H1 (cell line): ENCODE results near the gene RBFOX1. TPM values are rescaled to one million over a fixed set of nuclear protein-coding genes. Genes with fewer than 3 reads are reported as not detected.

Experiments
- CTCF ChIA-PET: fragments of 300-600 bp; sonication (Branson Sonifier 250); formaldehyde crosslinking; loops from one replicate; lab custom pipeline; 2021; ENCODE audit not compliant: partially characterized antibody; lab: Charles Lee
- POLR2A ChIA-PET: fragments of 300-600 bp; sonication (Branson Sonifier 250); formaldehyde crosslinking; loops from one replicate; lab custom pipeline; 2021; ENCODE audit warnings: inconsistent platforms; ENCODE audit not compliant: partially characterized antibody; lab: Charles Lee
- DNase-seq, 2 experiments: peaks; one replicate each; pipeline versions ENCODE4 v3.0.0 to v3.0.0-alpha.2; 2010 to 2022; ENCODE audit warnings: low spot score in 2 of 2, low read depth in 1 of 2, mixed read lengths in 1 of 2
- FAIRE-seq: peaks from 2 replicates; lab custom pipeline; 2011; peaks lifted over from hg19 to GRCh38; lab: Jason Lieb, UNC
- H2AFZ ChIP-seq: 2 replicates; pipeline ENCODE4 v1.8.1; 2012; ENCODE audit warnings: low read length, inconsistent platforms
- H2AK5ac ChIP-seq: 2 replicates; pipeline ENCODE4 v1.6.1; 2013; ENCODE audit warnings: low read depth, low read length
- H2BK120ac ChIP-seq: replicated peaks from 2 replicates; pipeline ENCODE3; 2013; ENCODE audit warnings: low read depth, low read length, inconsistent platforms
- H2BK12ac ChIP-seq: 2 replicates; pipeline ENCODE4 v1.6.1; 2013; ENCODE audit warnings: low read depth, low read length
- H2BK15ac ChIP-seq: 2 replicates; pipeline ENCODE4 v1.6.1; 2013; ENCODE audit warnings: low read length
- H2BK20ac ChIP-seq: 2 replicates; pipeline ENCODE4 v1.6.1; 2013; ENCODE audit warnings: low read length
- H2BK5ac ChIP-seq: 2 replicates; pipeline ENCODE4 v1.6.1; 2013; ENCODE audit warnings: low read depth, low read length
- H3K14ac ChIP-seq: 2 replicates; pipeline ENCODE4 v1.6.1; 2013; ENCODE audit warnings: inconsistent platforms; ENCODE audit not compliant: insufficient read length
- H3K18ac ChIP-seq: 2 replicates; pipeline ENCODE4 v1.6.1; 2013; ENCODE audit warnings: low read length; ENCODE audit errors: extremely low read depth
- H3K23ac ChIP-seq: 2 replicates; pipeline ENCODE4 v1.6.1; 2013; ENCODE audit warnings: inconsistent platforms; ENCODE audit not compliant: insufficient read length
- H3K23me2 ChIP-seq: 2 replicates; pipeline ENCODE4 v1.6.1; 2013; ENCODE audit warnings: low read depth, low read length
- H3K27ac ChIP-seq: 2 replicates; pipeline ENCODE4 v1.6.1; 2011; ENCODE audit warnings: low read depth, low read length, inconsistent platforms
- H3K27me3 ChIP-seq, 4 experiments: replicated peaks in 1 of 4; 1 replicate in 1 of 4; 2 replicates in 3 of 4; pipeline versions ENCODE4 v1.6.1 to v1.8.1; 2011 to 2013; ENCODE audit warnings: low read length in 3 of 4, mild to moderate bottlenecking in 3 of 4, inconsistent platforms in 2 of 4, mixed read lengths in 2 of 4, moderate library complexity in 1 of 4; ENCODE audit not compliant: control insufficient read depth in 3 of 4, insufficient read depth in 3 of 4; ENCODE audit errors: extremely low read depth in 1 of 4
- H3K36me3 ChIP-seq, 4 experiments: 2 replicates each; pipeline versions ENCODE4 v1.6.1 to v1.8.1; 2011 to 2013; ENCODE audit warnings: mild to moderate bottlenecking in 4 of 4, low read length in 3 of 4, moderate library complexity in 2 of 4, control low read depth in 1 of 4, inconsistent platforms in 1 of 4; ENCODE audit not compliant: insufficient read depth in 4 of 4, control insufficient read depth in 2 of 4
- H3K4ac ChIP-seq: replicated peaks from 2 replicates; pipeline ENCODE3; 2013; ENCODE audit warnings: low read length, low read depth, mixed read lengths, inconsistent platforms; ENCODE audit not compliant: insufficient read length
- H3K4me1 ChIP-seq, 4 experiments: replicated peaks in 1 of 4; 1 replicate in 1 of 4; 2 replicates in 3 of 4; pipeline versions ENCODE4 v1.6.1 to v1.8.1; 2011 to 2013; ENCODE audit warnings: low read length in 3 of 4, inconsistent platforms in 2 of 4, mixed read lengths in 1 of 4; ENCODE audit not compliant: insufficient read depth in 4 of 4, control insufficient read depth in 3 of 4
- H3K4me2 ChIP-seq, 2 experiments: 2 replicates each; pipeline versions ENCODE4 v1.6.1 to v1.8.1; 2011 to 2013; ENCODE audit warnings: low read depth in 2 of 2, low read length in 2 of 2, control low read depth in 1 of 2, inconsistent platforms in 1 of 2, mild to moderate bottlenecking in 1 of 2; ENCODE audit not compliant: insufficient read depth in 1 of 2
- H3K4me3 ChIP-seq, 4 experiments: fragments of 200-600, 300-600 bp in 1 of 4; sonication (generic), shearing (Covaris generic), sonication (Bioruptor Twin) in 1 of 4; 2 replicates each; pipeline versions ENCODE4 v1.5.1 to v1.8.1; 2011 to 2016; ENCODE audit warnings: low read length in 4 of 4, low read depth in 3 of 4, control low read depth in 2 of 4, inconsistent platforms in 2 of 4, mild to moderate bottlenecking in 2 of 4, mixed read lengths in 1 of 4, moderate library complexity in 1 of 4; ENCODE audit not compliant: insufficient read depth in 2 of 4; ENCODE audit errors: extremely low read depth in 1 of 4
- H3K56ac ChIP-seq: replicated peaks from 2 replicates; pipeline ENCODE3; 2013; ENCODE audit warnings: low read depth, mild to moderate bottlenecking, mixed read lengths, low read length, inconsistent platforms; ENCODE audit not compliant: insufficient read length
- H3K79me1 ChIP-seq: 2 replicates; pipeline ENCODE4 v1.6.1; 2013; ENCODE audit warnings: low read depth, low read length, control low read depth
- H3K79me2 ChIP-seq, 2 experiments: 2 replicates each; pipeline versions ENCODE4 v1.6.1 to v1.8.1; 2012 to 2013; ENCODE audit warnings: low read length in 2 of 2, mild to moderate bottlenecking in 2 of 2, inconsistent platforms in 1 of 2; ENCODE audit not compliant: insufficient read depth in 2 of 2, control insufficient read depth in 1 of 2
- H3K9ac ChIP-seq, 4 experiments: replicated peaks in 1 of 4; 1 replicate in 1 of 4; 2 replicates in 3 of 4; pipeline versions ENCODE4 v1.6.1 to v1.8.1; 2011 to 2013; ENCODE audit warnings: low read depth in 3 of 4, low read length in 3 of 4, control low read depth in 2 of 4, mild to moderate bottlenecking in 2 of 4, moderate library complexity in 2 of 4, inconsistent platforms in 1 of 4; ENCODE audit errors: extremely low read depth in 1 of 4
- H3K9me3 ChIP-seq, 2 experiments: 2 replicates each; pipeline versions ENCODE4 v1.6.1 to v1.8.1; 2012 to 2013; ENCODE audit warnings: mild to moderate bottlenecking in 2 of 2, moderate library complexity in 2 of 2, control low read depth in 1 of 2, inconsistent platforms in 1 of 2, low read depth in 1 of 2, low read length in 1 of 2, mixed read lengths in 1 of 2; ENCODE audit not compliant: insufficient read depth in 2 of 2
- H4K20me1 ChIP-seq, 2 experiments: replicated peaks in 1 of 2; 2 replicates each; pipeline versions ENCODE3 to v1.8.1; 2011 to 2013; ENCODE audit warnings: inconsistent platforms in 2 of 2, low read length in 2 of 2, mild to moderate bottlenecking in 1 of 2; ENCODE audit not compliant: insufficient read depth in 2 of 2, control insufficient read depth in 1 of 2
- H4K5ac ChIP-seq: 2 replicates; pipeline ENCODE4 v1.6.1; 2013; ENCODE audit warnings: low read length, low read depth, mixed read lengths, inconsistent platforms; ENCODE audit not compliant: insufficient read length
- H4K8ac ChIP-seq: 2 replicates; pipeline ENCODE4 v1.8.0; 2013; ENCODE audit warnings: mild to moderate bottlenecking, moderate library complexity, low read length, inconsistent platforms; ENCODE audit not compliant: insufficient read depth; ENCODE audit errors: extremely low read depth
- H4K91ac ChIP-seq: replicated peaks from 2 replicates; pipeline ENCODE3; 2013; ENCODE audit warnings: low read length, mixed read lengths, inconsistent platforms; ENCODE audit not compliant: insufficient read length
- ASH2L ChIP-seq: fragments of 200-600, 300-600 bp; sonication (generic); IDR thresholded peaks from one replicate; pipeline ENCODE4 v1.7.1; 2017; ENCODE audit warnings: low read length
- CEBPB ChIP-seq: IDR thresholded peaks from 2 replicates; pipeline ENCODE4 v1.6.1; 2012; ENCODE audit warnings: low read depth, low read length
- CHD2 ChIP-seq: IDR thresholded peaks from 2 replicates; pipeline ENCODE4 v1.6.1; 2012; ENCODE audit warnings: low read length, improper control_type of control experiment
- HDAC2 ChIP-seq, 2 experiments: fragments of 300-600 bp in 1 of 2; sonication (generic) in 1 of 2; IDR thresholded peaks; 2 replicates each; pipeline ENCODE4 v1.6.1; 2011 to 2012; ENCODE audit warnings: low read depth in 2 of 2, low read length in 2 of 2, mild to moderate bottlenecking in 2 of 2, moderate library complexity in 2 of 2, borderline replicate concordance in 1 of 2, inconsistent platforms in 1 of 2
- KDM4A ChIP-seq: IDR thresholded peaks from one replicate; pipeline ENCODE4 v1.7.1; 2012; ENCODE audit warnings: low read depth, mild to moderate bottlenecking, moderate library complexity, low read length, inconsistent platforms; ENCODE audit not compliant: severe bottlenecking
- RAD21 ChIP-seq, 2 experiments: IDR thresholded peaks in 1 of 2; conservative IDR thresholded peaks in 1 of 2; 2 replicates each; pipeline ENCODE4 v1.6.1; 2011; ENCODE audit warnings: low read depth in 2 of 2, low read length in 2 of 2, improper control_type of control experiment in 1 of 2, inconsistent platforms in 1 of 2, mild to moderate bottlenecking in 1 of 2, moderate library complexity in 1 of 2
- RNF2 ChIP-seq: fragments of 200-900, 300-1000 bp; sonication (generic); IDR thresholded peaks from 2 replicates; pipeline ENCODE4 v1.7.1; 2016; ENCODE audit warnings: borderline replicate concordance, low read depth, mild to moderate bottlenecking, antibody characterized with exemption, low read length; ENCODE audit not compliant: poor library complexity, severe bottlenecking; ENCODE audit errors: missing control alignments
- SIN3A ChIP-seq, 2 experiments: IDR thresholded peaks in 1 of 2; conservative IDR thresholded peaks in 1 of 2; 2 replicates each; pipeline ENCODE4 v1.6.1; 2011 to 2012; ENCODE audit warnings: low read length in 2 of 2, improper control_type of control experiment in 1 of 2, low read depth in 1 of 2, mild to moderate bottlenecking in 1 of 2
- SUZ12 ChIP-seq: fragments of 200-600 bp; sonication (generic); IDR thresholded peaks from 2 replicates; pipeline ENCODE4 v1.6.1; 2012; ENCODE audit warnings: mild to moderate bottlenecking, inconsistent platforms, low read length, moderate library complexity, mixed read lengths
- WGBS, 2 experiments: shearing (Covaris generic) in 1 of 2; methylation state at CpG; one replicate each; pipeline versions ENCODE4 v1.1.6 to v1.1.7; 2013 to 2015; ENCODE audit warnings: low lambda C conversion rate in 2 of 2, mixed read lengths in 2 of 2, inconsistent platforms in 1 of 2, low coverage in 1 of 2, missing lambda C conversion rate in 1 of 2; ENCODE audit not compliant: insufficient replicate concordance in 2 of 2, insufficient coverage in 1 of 2, insufficient read length in 1 of 2; ENCODE audit errors: extremely low coverage in 1 of 2, missing lambda C conversion rate in 1 of 2; 5-methylcytosine and 5-hydroxymethylcytosine counted together
- polyA plus RNA-seq, 7 experiments: library from polyadenylated mRNA; depleted of rRNA in 3 of 7; stranded (reverse) in 5 of 7; unstranded in 2 of 7; fragments of >200 nt in 5 of 7; fragments of 200-250 nt in 2 of 7; gene quantifications; 1 replicate in 5 of 7; 2 replicates in 1 of 7; 4 replicates in 1 of 7; pipeline versions ENCODE4 v1.2.1 to v1.2.3, GENCODE V29; 2011 to 2013; ENCODE audit warnings: missing spikeins in 2 of 7, mixed read lengths in 2 of 7
- total RNA-seq: library from RNA; stranded (reverse); fragmentation: NEBNext Ultra II Directional; extraction: Animal tissue kit (Norgen Biotek cat#: 25700); gene quantifications from 2 replicates; pipeline ENCODE4 v1.2.1, GENCODE V29; 2021
- TF ChIP-seq, protein P1 (sequence below): IDR thresholded peaks from 2 replicates; pipeline ENCODE4 v1.6.1; 2012; ENCODE audit warnings: low read length, inconsistent platforms

The RBFOX1 gene
- total and polyA plus RNA-seq, 2 of the 8 experiments (the other 6 are each of a cell fraction or from before 2014, with no cell fraction given), result 1.7 to 2.8 TPM

GRCh38 chr16:7304279-7304678 is 28.4 kb upstream of the RBFOX1 start:
- peaks cover 15% of the 10 kb centered on the region for H3K23me2 ChIP-seq
- POLR2A ChIA-PET, result no interaction called here
- no peak overlapping the region; the same call in 1 of the 2 replicates for H2BK12ac ChIP-seq
- WGBS, 2 experiments, result 0% methylated on average over 20 of the region's 27 CpGs; no CpG with 5 or more reads in 1 of the 2 experiments
- no peaks in the 10 kb centered on the region for H3K36me3 ChIP-seq
- FAIRE-seq, result no peak
- H2BK15ac ChIP-seq, result no peak overlapping the region
- no peak overlapping the region for H4K5ac ChIP-seq
- H2BK120ac ChIP-seq, result no peak overlapping the region
- no peak overlapping the region for H3K18ac ChIP-seq
- H3K79me2 ChIP-seq, result no peaks in the 10 kb centered on the region
- H3K27ac ChIP-seq, result no peak overlapping the region
- H3K9ac ChIP-seq, result no peak overlapping the region; a peak in 1 of 7 replicates
- H3K4me2 ChIP-seq, result peak overlapping the region; percentile 98 to 99
- peaks cover 0 to 2% of the 10 kb centered on the region in 2 experiments for H4K20me1 ChIP-seq
- H3K9me3 ChIP-seq, result no peaks in the 10 kb centered on the region
- H2BK5ac ChIP-seq, result no peak overlapping the region; the same call in 1 of the 2 replicates
- H3K4me1 ChIP-seq, result peaks cover 0 to 13% (median 10%) of the 10 kb centered on the region in 4 experiments; a peak in 5 of 7 replicates
- H3K4me3 ChIP-seq, result peak overlapping the region; percentile 73 to 99 (median 76)
- CTCF ChIA-PET, result interaction anchor here (0.9 to 1.0 kb wide), 2 partner anchors 10 to 279 kb away, joined by 3 to 4 read pairs; no protein-coding TSS in a partner anchor
- H2AK5ac ChIP-seq, result no peak overlapping the region
- peak overlapping the region; percentile 51; the same call in 1 of the 2 replicates for H4K8ac ChIP-seq
- no peak overlapping the region for H3K23ac ChIP-seq
- DNase-seq, result no peak
- H3K14ac ChIP-seq, result no peak overlapping the region
- peaks cover 2 to 36% (median 24%) of the 10 kb centered on the region in 4 experiments for H3K27me3 ChIP-seq
- no peak overlapping the region for H3K56ac ChIP-seq
- no peak overlapping the region for H3K4ac ChIP-seq
- peak overlapping the region; percentile 57; the same call in 1 of the 2 replicates for H2AFZ ChIP-seq
- H2BK20ac ChIP-seq, result no peak overlapping the region
- H4K91ac ChIP-seq, result no peak overlapping the region
- H3K79me1 ChIP-seq, result no peaks in the 10 kb centered on the region
- no peak for TF ChIP-seq CHD2
- TF ChIP-seq RAD21 (IDR thresholded peaks at IDR 0.05 in 1 of 2, conservative IDR thresholded peaks at IDR 0.05 in 1 of 2; ENCODE audit: low read depth in 2 of 2, low read length in 2 of 2), result no peak
- TF ChIP-seq RNF2, result no peak
- TF ChIP-seq KDM4A, result peak; percentile 73
- peak; percentile 29 for TF ChIP-seq ASH2L
- TF ChIP-seq HDAC2 (IDR thresholded peaks at IDR 0.05; ENCODE audit: borderline replicate concordance in 1 of 2, low read depth in 2 of 2, low read length in 2 of 2), result 0 out of 4 replicates have a peak, but pooled peaks of 1 of the 2 experiments have one; percentile 14
- no peak for TF ChIP-seq CEBPB
- 0 out of 2 replicates have a peak, but pooled peaks have one; percentile 28 for TF ChIP-seq SUZ12
- no peak for TF ChIP-seq SIN3A (conservative IDR thresholded peaks at IDR 0.05 in 1 of 2, IDR thresholded peaks at IDR 0.05 in 1 of 2; ENCODE audit: low read depth in 1 of 2, low read length in 2 of 2)
- TF ChIP-seq, protein P1, sequence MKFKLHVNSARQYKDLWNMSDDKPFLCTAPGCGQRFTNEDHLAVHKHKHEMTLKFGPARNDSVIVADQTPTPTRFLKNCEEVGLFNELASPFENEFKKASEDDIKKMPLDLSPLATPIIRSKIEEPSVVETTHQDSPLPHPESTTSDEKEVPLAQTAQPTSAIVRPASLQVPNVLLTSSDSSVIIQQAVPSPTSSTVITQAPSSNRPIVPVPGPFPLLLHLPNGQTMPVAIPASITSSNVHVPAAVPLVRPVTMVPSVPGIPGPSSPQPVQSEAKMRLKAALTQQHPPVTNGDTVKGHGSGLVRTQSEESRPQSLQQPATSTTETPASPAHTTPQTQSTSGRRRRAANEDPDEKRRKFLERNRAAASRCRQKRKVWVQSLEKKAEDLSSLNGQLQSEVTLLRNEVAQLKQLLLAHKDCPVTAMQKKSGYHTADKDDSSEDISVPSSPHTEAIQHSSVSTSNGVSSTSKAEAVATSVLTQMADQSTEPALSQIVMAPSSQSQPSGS, result no peak
